IPS DF 4.7 (cell line): ENCODE data around the gene CSNK1A1.
"Not testable (repeated sequence)": the region's sequence is repeated elsewhere in the genome, so short reads cannot be mapped to it uniquely, and the experiment has no call there.

ENCODE experiments used
- DNase-seq: peaks from one replicate; pipeline ENCODE4 v3.0.0-alpha.2; 2013; ENCODE audit warnings: low spot score; ENCODE audit errors: extremely low read depth

The CSNK1A1 gene

GRCh38 chr5:149490599-149491485 lies 60.4 kb downstream of the CSNK1A1 start:
- DNase-seq: no peak

GRCh38 chr5:149489605-149490037 lies 61.6 kb downstream of the CSNK1A1 start:
- no peak for DNase-seq

GRCh38 chr5:149488645-149489306 lies 62.5 kb downstream of the CSNK1A1 start:
- DNase-seq: no peak

- DNase-seq: no peak
These were observed 63.6 kb downstream of the CSNK1A1 start for GRCh38 chr5:149487672-149488071.

GRCh38 chr5:149486726-149487635 lies 64.3 kb downstream of the CSNK1A1 start:
- DNase-seq: no peak

- DNase-seq: no peak
These were observed 65.3 kb downstream of the CSNK1A1 start for GRCh38 chr5:149485655-149486615.

- DNase-seq: no peak
These were observed 69.8 kb downstream of the CSNK1A1 start for GRCh38 chr5:149481485-149481884.

GRCh38 chr5:149478761-149479160 lies 72.5 kb downstream of the CSNK1A1 start:
- no peak for DNase-seq

GRCh38 chr5:149475777-149476176 lies 75.5 kb downstream of the CSNK1A1 start:
- DNase-seq: no peak

GRCh38 chr5:149474198-149474597 lies 77.0 kb downstream of the CSNK1A1 start:
- no peak for DNase-seq

- DNase-seq: no peak
These were observed 77.8 kb downstream of the CSNK1A1 start for GRCh38 chr5:149473441-149473840.

GRCh38 chr5:149472399-149472798 lies 78.8 kb downstream of the CSNK1A1 start:
- DNase-seq: no peak

- no peak for DNase-seq
These were observed 79.6 kb downstream of the CSNK1A1 start for GRCh38 chr5:149471406-149472183.

- no peak for DNase-seq
These were observed 80.3 kb downstream of the CSNK1A1 start for GRCh38 chr5:149470942-149471341.

GRCh38 chr5:149466457-149466972 lies 84.7 kb downstream of the CSNK1A1 start:
- no peak for DNase-seq

GRCh38 chr5:149464796-149465489 lies 86.3 kb downstream of the CSNK1A1 start:
- DNase-seq: no peak

- not testable (repeated sequence) for DNase-seq
These were observed 89.3 kb downstream of the CSNK1A1 start for GRCh38 chr5:149461907-149462306.

- no peak for DNase-seq
These were observed 91.3 kb downstream of the CSNK1A1 start for GRCh38 chr5:149459891-149460290.

GRCh38 chr5:149457393-149457763 lies 93.9 kb downstream of the CSNK1A1 start:
- DNase-seq: no peak
